Esophagus squamous epithelium (tissue), 5 donors: ENCODE results near the gene TCHH. TPM values are rescaled to one million over a fixed set of nuclear protein-coding genes. Genes with fewer than 3 reads are reported as not detected.

Source experiments
- DNase-seq: peaks from one replicate; lab custom pipeline; 2025; lab: John Stamatoyannopoulos, UW
- H3K27ac ChIP-seq, 4 donors: fragments of 200-600 bp; sonication (generic); one replicate each; pipeline ENCODE4 v1.5.1; 2016 to 2019; ENCODE audit warnings: mild to moderate bottlenecking in 1 of 4
- H3K27me3 ChIP-seq, 4 donors: fragments of 200-600 bp; sonication (generic); 1 replicate in 3 of 4; 2 replicates in 1 of 4; pipeline versions ENCODE4 v1.5.1 to v1.6.0; 2017 to 2021; ENCODE audit warnings: antibody characterized with exemption in 1 of 4
- H3K36me3 ChIP-seq, 3 donors: fragments of 200-600 bp; sonication (generic); one replicate each; pipeline ENCODE4 v1.5.1; 2016 to 2019
- H3K4me1 ChIP-seq, 3 donors: fragments of 200-600 bp; sonication (generic); one replicate each; pipeline ENCODE4 v1.5.1; 2017 to 2019
- H3K4me3 ChIP-seq, 4 donors: fragments of 200-600 bp; sonication (generic); 1 replicate in 3 of 4; 2 replicates in 1 of 4; pipeline ENCODE4 v1.5.1; 2016 to 2019; ENCODE audit warnings: mild to moderate bottlenecking in 2 of 4, moderate library complexity in 1 of 4
- H3K9me3 ChIP-seq, 3 donors: fragments of 200-600 bp; sonication (generic); one replicate each; pipeline ENCODE4 v1.5.1; 2016 to 2019
- POLR2A ChIP-seq, 4 donors: fragments of 450-650 bp; IDR thresholded peaks; one replicate each; pipeline ENCODE4 v1.6.1; 2017; ENCODE audit warnings: antibody characterized with exemption in 4 of 4, mild to moderate bottlenecking in 4 of 4, moderate library complexity in 3 of 4
- WGBS, 2 donors: methylation state at CpG; one replicate each; pipeline ENCODE4 v1.1.5; 2018; 5-methylcytosine and 5-hydroxymethylcytosine counted together
- intact Hi-C: fragments of 100-400 bp; cut with DNase I; formaldehyde crosslinking; loops from one replicate; pipeline ENCODE4 v1.15.0; 2022
- total RNA-seq, 4 donors: library from RNA; depleted of rRNA; stranded (reverse); fragments of >200 nt; gene quantifications; one replicate each; pipeline ENCODE4 v1.1.0, GENCODE V29; 2016
- TF ChIP-seq, protein P1 (sequence below), 6 experiments: fragments of 450-650 bp in 4 of 6; fragments of 200-600 bp in 2 of 6; sonication (generic) in 2 of 6; IDR thresholded peaks; one replicate each; pipeline ENCODE4 v1.5.1; 2016 to 2019; ENCODE audit warnings: antibody characterized with exemption in 6 of 6, mild to moderate bottlenecking in 4 of 6, moderate library complexity in 4 of 6
- donor health status: DM: yes; HTN: yes; CAD: no.

TCHH gene, protein sequence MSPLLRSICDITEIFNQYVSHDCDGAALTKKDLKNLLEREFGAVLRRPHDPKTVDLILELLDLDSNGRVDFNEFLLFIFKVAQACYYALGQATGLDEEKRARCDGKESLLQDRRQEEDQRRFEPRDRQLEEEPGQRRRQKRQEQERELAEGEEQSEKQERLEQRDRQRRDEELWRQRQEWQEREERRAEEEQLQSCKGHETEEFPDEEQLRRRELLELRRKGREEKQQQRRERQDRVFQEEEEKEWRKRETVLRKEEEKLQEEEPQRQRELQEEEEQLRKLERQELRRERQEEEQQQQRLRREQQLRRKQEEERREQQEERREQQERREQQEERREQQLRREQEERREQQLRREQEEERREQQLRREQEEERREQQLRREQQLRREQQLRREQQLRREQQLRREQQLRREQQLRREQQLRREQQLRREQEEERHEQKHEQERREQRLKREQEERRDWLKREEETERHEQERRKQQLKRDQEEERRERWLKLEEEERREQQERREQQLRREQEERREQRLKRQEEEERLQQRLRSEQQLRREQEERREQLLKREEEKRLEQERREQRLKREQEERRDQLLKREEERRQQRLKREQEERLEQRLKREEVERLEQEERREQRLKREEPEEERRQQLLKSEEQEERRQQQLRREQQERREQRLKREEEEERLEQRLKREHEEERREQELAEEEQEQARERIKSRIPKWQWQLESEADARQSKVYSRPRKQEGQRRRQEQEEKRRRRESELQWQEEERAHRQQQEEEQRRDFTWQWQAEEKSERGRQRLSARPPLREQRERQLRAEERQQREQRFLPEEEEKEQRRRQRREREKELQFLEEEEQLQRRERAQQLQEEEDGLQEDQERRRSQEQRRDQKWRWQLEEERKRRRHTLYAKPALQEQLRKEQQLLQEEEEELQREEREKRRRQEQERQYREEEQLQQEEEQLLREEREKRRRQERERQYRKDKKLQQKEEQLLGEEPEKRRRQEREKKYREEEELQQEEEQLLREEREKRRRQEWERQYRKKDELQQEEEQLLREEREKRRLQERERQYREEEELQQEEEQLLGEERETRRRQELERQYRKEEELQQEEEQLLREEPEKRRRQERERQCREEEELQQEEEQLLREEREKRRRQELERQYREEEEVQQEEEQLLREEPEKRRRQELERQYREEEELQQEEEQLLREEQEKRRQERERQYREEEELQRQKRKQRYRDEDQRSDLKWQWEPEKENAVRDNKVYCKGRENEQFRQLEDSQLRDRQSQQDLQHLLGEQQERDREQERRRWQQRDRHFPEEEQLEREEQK (N-terminal part only)
- total RNA-seq: under 1 TPM; 0.18 to 0.44 (median 0.19) TPM

GRCh38 chr1:152115344-152115743 is at the start of gene TCHH:
TSS of gene TCHH (minus strand) at chr1:152115444. CDS start at chr1:152114080, 1,364 bp downstream.
- DNase-seq: no peak
- intact Hi-C loops: no loop called here
- H3K4me1 ChIP-seq: peaks cover 12 to 27% (median 24%) of the 10 kb centered on the region in 3 donors
- H3K36me3 ChIP-seq: no peaks in the 10 kb centered on the region
- H3K27me3 ChIP-seq: peaks cover 4 to 91% (median 14%) of the 10 kb centered on the region in 4 donors
- WGBS, 2 donors: 59 to 79% methylated on average over 4 of the region's 4 CpGs
- H3K9me3 ChIP-seq: no peaks in the 10 kb centered on the region
- TF ChIP-seq, protein P1, sequence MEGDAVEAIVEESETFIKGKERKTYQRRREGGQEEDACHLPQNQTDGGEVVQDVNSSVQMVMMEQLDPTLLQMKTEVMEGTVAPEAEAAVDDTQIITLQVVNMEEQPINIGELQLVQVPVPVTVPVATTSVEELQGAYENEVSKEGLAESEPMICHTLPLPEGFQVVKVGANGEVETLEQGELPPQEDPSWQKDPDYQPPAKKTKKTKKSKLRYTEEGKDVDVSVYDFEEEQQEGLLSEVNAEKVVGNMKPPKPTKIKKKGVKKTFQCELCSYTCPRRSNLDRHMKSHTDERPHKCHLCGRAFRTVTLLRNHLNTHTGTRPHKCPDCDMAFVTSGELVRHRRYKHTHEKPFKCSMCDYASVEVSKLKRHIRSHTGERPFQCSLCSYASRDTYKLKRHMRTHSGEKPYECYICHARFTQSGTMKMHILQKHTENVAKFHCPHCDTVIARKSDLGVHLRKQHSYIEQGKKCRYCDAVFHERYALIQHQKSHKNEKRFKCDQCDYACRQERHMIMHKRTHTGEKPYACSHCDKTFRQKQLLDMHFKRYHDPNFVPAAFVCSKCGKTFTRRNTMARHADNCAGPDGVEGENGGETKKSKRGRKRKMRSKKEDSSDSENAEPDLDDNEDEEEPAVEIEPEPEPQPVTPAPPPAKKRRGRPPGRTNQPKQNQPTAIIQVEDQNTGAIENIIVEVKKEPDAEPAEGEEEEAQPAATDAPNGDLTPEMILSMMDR (IDR thresholded peaks at IDR 0.05): no peak
- TF ChIP-seq POLR2A (IDR thresholded peaks at IDR 0.05): no peak
- no peak within 1 kb of the TSS for H3K27ac ChIP-seq
- H3K4me3 ChIP-seq: no peak within 1 kb of the TSS

GRCh38 chr1:152164517-152165136 is 49.4 kb upstream of the TCHH start:
- TF ChIP-seq POLR2A (IDR thresholded peaks at IDR 0.05): no peak
- TF ChIP-seq, protein P1 (IDR thresholded peaks at IDR 0.05): no peak
- DNase-seq: no peak
- H3K27ac ChIP-seq: peak overlapping the region; percentile 72 to 86 (median 78)
- no peak overlapping the region for H3K4me3 ChIP-seq
- H3K4me1 ChIP-seq: peaks cover 46 to 75% (median 61%) of the 10 kb centered on the region in 3 donors
- no peaks in the 10 kb centered on the region for H3K27me3 ChIP-seq
- 45 to 48% methylated on average over 2 of the region's 2 CpGs for WGBS, 2 donors
- intact Hi-C loops: no loop called here
- H3K36me3 ChIP-seq: no peaks in the 10 kb centered on the region
- no peaks in the 10 kb centered on the region for H3K9me3 ChIP-seq

DNA sequence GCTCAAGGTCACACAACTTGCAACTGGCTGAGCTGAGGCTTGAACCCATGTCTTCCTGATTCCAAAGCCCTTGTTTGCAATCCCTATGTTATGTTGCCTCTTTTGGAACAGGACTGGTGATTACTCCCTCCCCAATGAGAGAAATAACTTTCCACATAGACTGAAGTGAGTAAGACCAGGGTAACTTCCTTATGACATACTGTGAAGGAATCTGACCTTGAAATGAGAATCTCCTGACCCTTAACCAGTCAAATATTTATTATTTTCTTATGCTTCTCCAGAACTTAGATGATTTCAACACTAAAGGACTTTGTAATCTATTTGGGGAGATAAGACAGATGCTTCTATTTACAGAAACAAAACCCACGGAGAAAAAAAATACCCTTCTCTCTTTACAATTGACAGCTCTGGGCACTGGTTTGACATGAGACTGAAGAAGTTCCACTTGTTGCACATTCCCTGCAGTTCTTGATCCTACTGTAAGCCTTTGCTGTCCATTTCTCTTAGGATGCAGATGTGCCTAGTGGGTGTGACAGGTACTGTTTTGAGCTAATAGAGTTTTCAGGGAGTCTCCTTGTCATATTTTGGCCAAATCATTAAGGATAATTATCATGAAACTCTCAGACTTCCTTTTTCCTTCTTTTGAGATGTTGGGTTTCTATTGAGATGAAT is 47.7 kb upstream of the TCHH start:
- intact Hi-C loops: no loop called here
- WGBS, 2 donors: 18 to 19% methylated on average over 1 of the region's 1 CpG

DNA sequence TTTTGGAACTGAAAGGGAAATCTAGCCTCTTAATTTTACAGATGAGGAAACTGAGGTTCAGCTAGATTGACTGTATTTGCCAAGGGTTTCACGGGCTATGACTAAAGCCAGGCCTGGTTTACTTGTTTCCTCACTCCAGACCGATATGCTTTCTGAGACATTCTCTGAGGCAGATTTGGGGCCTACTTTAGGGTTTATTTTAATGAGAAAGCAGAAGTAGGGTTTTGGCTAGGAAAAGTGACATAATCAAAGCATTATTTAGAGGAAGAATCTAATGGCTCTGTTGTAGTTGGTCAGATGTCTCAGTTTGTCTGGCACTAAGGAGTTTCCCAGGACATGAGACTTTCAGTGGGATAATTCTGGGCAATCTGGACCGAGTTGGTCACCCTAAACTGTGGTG is 45.3 kb upstream of the TCHH start:
- Histone ChIP-seq H3K27me3 (no peaks in the 10 kb centered on the region), H3K4me1 (peaks cover 18 to 35% (median 26%) of the 10 kb centered on the region in 3 donors), H3K9me3 (no peaks in the 10 kb centered on the region), H3K4me3 (no peak overlapping the region), H3K36me3 (no peaks in the 10 kb centered on the region), H3K27ac (no peak overlapping the region)
- no peak for DNase-seq
- intact Hi-C loops: no loop called here
- WGBS, 2 donors: 44 to 63% methylated on average over 3 of the region's 3 CpGs
- TF ChIP-seq, protein P1 (IDR thresholded peaks at IDR 0.05): no peak
- no peak for TF ChIP-seq POLR2A (IDR thresholded peaks at IDR 0.05)

More for the DNA sequence above, 47.7 kb upstream of the TCHH start:
- no peaks in the 10 kb centered on the region for H3K36me3 ChIP-seq
- no peak for DNase-seq
- H3K9me3 ChIP-seq: no peaks in the 10 kb centered on the region
- H3K27ac ChIP-seq: peak overlapping the region; percentile 51 to 86 (median 76)
- H3K4me1 ChIP-seq: peaks cover 30 to 58% (median 44%) of the 10 kb centered on the region in 3 donors
- no peak overlapping the region for H3K4me3 ChIP-seq
- no peaks in the 10 kb centered on the region for H3K27me3 ChIP-seq
- no peak for TF ChIP-seq POLR2A (IDR thresholded peaks at IDR 0.05)
- TF ChIP-seq, protein P1 (IDR thresholded peaks at IDR 0.05): peak in 1 of 6 experiments; percentile 45
